ENCODE measurements around the gene KCNAB1.

DNA sequence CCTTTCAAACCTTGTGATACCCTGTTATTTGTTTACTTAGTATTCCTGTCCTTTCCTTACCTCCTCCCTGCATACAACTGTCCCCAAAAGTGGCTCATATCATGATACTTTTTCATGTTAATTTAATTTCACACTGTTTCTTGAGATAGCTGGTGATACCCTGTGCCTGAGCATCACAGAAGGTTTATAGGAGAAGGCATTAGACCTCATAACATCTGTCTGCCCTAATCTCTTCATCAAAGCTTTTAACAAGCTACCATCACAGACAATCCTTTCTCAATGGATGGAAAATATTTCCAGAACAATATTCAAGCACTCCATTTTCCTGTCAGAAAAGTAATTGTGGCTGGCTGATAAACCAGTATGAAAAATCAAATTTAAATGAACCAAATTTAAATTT lies 353.0 kb downstream of the KCNAB1 start:
- TF ChIP-seq, protein P1, sequence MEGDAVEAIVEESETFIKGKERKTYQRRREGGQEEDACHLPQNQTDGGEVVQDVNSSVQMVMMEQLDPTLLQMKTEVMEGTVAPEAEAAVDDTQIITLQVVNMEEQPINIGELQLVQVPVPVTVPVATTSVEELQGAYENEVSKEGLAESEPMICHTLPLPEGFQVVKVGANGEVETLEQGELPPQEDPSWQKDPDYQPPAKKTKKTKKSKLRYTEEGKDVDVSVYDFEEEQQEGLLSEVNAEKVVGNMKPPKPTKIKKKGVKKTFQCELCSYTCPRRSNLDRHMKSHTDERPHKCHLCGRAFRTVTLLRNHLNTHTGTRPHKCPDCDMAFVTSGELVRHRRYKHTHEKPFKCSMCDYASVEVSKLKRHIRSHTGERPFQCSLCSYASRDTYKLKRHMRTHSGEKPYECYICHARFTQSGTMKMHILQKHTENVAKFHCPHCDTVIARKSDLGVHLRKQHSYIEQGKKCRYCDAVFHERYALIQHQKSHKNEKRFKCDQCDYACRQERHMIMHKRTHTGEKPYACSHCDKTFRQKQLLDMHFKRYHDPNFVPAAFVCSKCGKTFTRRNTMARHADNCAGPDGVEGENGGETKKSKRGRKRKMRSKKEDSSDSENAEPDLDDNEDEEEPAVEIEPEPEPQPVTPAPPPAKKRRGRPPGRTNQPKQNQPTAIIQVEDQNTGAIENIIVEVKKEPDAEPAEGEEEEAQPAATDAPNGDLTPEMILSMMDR (optimal IDR thresholded peaks at IDR 0.05 in 1 of 3, IDR thresholded peaks at IDR 0.05 in 1 of 3, conservative IDR thresholded peaks at IDR 0.05 in 1 of 3; ENCODE audit: extremely low read depth in 1 of 3, insufficient read depth in 2 of 3, low read length in 3 of 3): no peak
- no peak for TF ChIP-seq EZH2 (IDR thresholded peaks at IDR 0.05; ENCODE audit: low read length)

Data from keratinocyte (primary cell).